ENCODE measurements around the gene TBCB. TPM values are rescaled to one million over a fixed set of nuclear protein-coding genes. Genes with fewer than 3 reads are reported as not detected.

The TBCB gene
- total RNA-seq, 1 experiment from 2014 or later = 141 TPM

DNA sequence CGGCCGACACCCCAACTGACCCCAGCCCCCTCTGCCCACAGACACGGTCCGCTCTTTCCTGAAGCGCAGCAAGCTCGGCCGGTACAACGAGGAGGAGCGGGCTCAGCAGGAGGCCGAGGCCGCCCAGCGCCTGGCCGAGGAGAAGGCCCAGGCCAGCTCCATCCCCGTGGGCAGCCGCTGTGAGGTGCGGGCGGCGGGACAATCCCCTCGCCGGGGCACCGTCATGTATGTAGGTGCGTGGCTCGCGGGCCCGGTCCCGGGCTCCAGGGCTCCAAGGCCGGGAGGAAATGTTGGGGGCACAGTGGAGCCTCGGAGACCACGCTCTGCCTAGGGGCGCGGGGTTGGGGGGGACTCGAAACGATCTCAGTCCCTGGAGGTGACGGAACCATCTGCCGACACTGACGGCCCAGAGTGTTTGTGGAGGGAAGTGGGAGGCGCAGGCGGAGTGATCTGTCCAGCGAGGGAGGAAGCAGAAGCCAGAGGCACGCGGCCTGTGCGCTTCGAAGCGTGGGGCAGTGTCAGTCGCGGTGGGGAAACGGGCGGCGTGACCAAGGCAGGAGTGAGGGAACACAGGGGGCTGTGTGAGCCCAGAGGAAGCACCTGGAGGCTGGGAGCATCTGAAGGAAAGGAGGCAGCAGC lies 6.3 kb downstream of the TBCB start:
- no peaks in the 10 kb centered on the region for H3K79me2 ChIP-seq (ENCODE audit: insufficient read depth, low read length)
- no peak overlapping the region for H3K4me3 ChIP-seq (replicated peaks in 1 of 2; ENCODE audit: low read depth in 1 of 2, low read length in 2 of 2)
- no peaks in the 10 kb centered on the region for H3K27me3 ChIP-seq (ENCODE audit: insufficient read depth, low read length)
- no TSS peak for BruUV-seq (replicated peaks)
- H3K4me1 ChIP-seq (ENCODE audit: control insufficient read depth in 1 of 2, insufficient read depth in 2 of 2, low read length in 2 of 2) = peaks cover under 1 to 4% of the 10 kb centered on the region in 2 experiments; a peak in 3 of 4 replicates
- DNase-seq (ENCODE audit: low read depth, low spot score) (no peak), ATAC-seq (no peak)
- H3K9me2 ChIP-seq (ENCODE audit: insufficient read depth) = no peaks in the 10 kb centered on the region
- ChIA-PET POLR2A (no interaction called here), RAD21 (ENCODE audit: low non-redundant PET in 1 of 2, low total read pairs in 2 of 2, uncharacterized antibody in 2 of 2, unreplicated experiment in 2 of 2) (no interaction called here), CTCF (no interaction called here)
- H3K9ac ChIP-seq (ENCODE audit: low read length) = no peak overlapping the region
- no peaks in the 10 kb centered on the region for H3K9me3 ChIP-seq (ENCODE audit: control insufficient read depth in 1 of 2, insufficient read depth in 1 of 2, low read depth in 1 of 2, low read length in 2 of 2)
- intact Hi-C loops (cut with micrococcal nuclease) = no loop called here
- no peak overlapping the region for H2AFZ ChIP-seq (ENCODE audit: low read depth, low read length, poor library complexity, severe bottlenecking)
- TF ChIP-seq CEBPB (IDR thresholded peaks at IDR 0.05; ENCODE audit: low read depth) (no peak), YY1 (IDR thresholded peaks at IDR 0.05; ENCODE audit: extremely low read depth, insufficient replicate concordance, low read depth, low read length) (no peak), ZNF274 (IDR thresholded peaks at IDR 0.05; ENCODE audit: low read depth, low read length) (no peak), CBX3 (IDR thresholded peaks at IDR 0.05; ENCODE audit: low read depth) (no peak)
- TF ChIP-seq, protein P1, sequence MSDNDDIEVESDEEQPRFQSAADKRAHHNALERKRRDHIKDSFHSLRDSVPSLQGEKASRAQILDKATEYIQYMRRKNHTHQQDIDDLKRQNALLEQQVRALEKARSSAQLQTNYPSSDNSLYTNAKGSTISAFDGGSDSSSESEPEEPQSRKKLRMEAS (IDR thresholded peaks at IDR 0.05) = no peak
- peaks cover 11 to 14% of the 10 kb centered on the region in 2 experiments; a peak in 3 of 4 replicates for H3K36me3 ChIP-seq (ENCODE audit: control insufficient read depth in 1 of 2, insufficient read depth in 2 of 2, low read length in 2 of 2)
- no peaks in the 10 kb centered on the region for H4K20me1 ChIP-seq (ENCODE audit: insufficient read depth)
- no peak overlapping the region for H3K27ac ChIP-seq (ENCODE audit: low read depth, low read length)
- H3K4me2 ChIP-seq (ENCODE audit: low read length) = no peak overlapping the region

GRCh38 chr19:36125557-36125956 lies 10.3 kb downstream of the TBCB start:
- Histone ChIP-seq H3K27me3 (ENCODE audit: insufficient read depth, low read length) (no peaks in the 10 kb centered on the region), H3K4me2 (ENCODE audit: low read length) (no peak overlapping the region), H3K9me3 (ENCODE audit: control insufficient read depth in 1 of 2, insufficient read depth in 1 of 2, low read depth in 1 of 2, low read length in 2 of 2) (no peaks in the 10 kb centered on the region), H3K4me3 (replicated peaks in 1 of 2; ENCODE audit: low read depth in 1 of 2, low read length in 2 of 2) (no peak overlapping the region), H3K9me2 (ENCODE audit: insufficient read depth) (no peaks in the 10 kb centered on the region), H4K20me1 (ENCODE audit: insufficient read depth) (no peaks in the 10 kb centered on the region), H3K9ac (ENCODE audit: low read length) (no peak overlapping the region), H3K36me3 (ENCODE audit: control insufficient read depth in 1 of 2, insufficient read depth in 2 of 2, low read length in 2 of 2) (peaks cover 3% of the 10 kb centered on the region in 2 experiments; a peak in 2 of 4 replicates), H3K79me2 (ENCODE audit: insufficient read depth, low read length) (no peaks in the 10 kb centered on the region), H2AFZ (ENCODE audit: low read depth, low read length, poor library complexity, severe bottlenecking) (no peak overlapping the region), H3K27ac (ENCODE audit: low read depth, low read length) (no peak overlapping the region), H3K4me1 (ENCODE audit: control insufficient read depth in 1 of 2, insufficient read depth in 2 of 2, low read length in 2 of 2) (peaks cover 15 to 31% of the 10 kb centered on the region in 2 experiments)
- intact Hi-C loops (cut with micrococcal nuclease) = loop anchor here (5.0 kb wide), 1 partner anchor 63 kb away; no protein-coding TSS in a partner anchor
- no TSS peak for BruUV-seq (replicated peaks)
- ChIA-PET POLR2A (interaction anchor here (1.8 kb wide), 1 partner anchor 11 kb away, joined by 4 read pairs; the partner anchor contains the start of gene POLR2I), CTCF (no interaction called here), RAD21 (ENCODE audit: low non-redundant PET in 1 of 2, low total read pairs in 2 of 2, uncharacterized antibody in 2 of 2, unreplicated experiment in 2 of 2) (no interaction called here)
- DNase-seq (ENCODE audit: low read depth, low spot score) (no peak), ATAC-seq (no peak)
- TF ChIP-seq POLR2AphosphoS5 (IDR thresholded peaks at IDR 0.05; ENCODE audit: low read depth, low read length) (no peak), ELF1 (IDR thresholded peaks at IDR 0.05; ENCODE audit: borderline replicate concordance, low read depth) (no peak), ZNF274 (IDR thresholded peaks at IDR 0.05; ENCODE audit: low read depth, low read length) (no peak), POLR2A (IDR thresholded peaks at IDR 0.05; ENCODE audit: borderline replicate concordance, extremely low read depth, insufficient read depth, insufficient read length) (no peak), EZH2 (IDR thresholded peaks at IDR 0.05) (no peak)
